Measurements from ENCODE around the gene BIRC6.
A peak's percentile ranks its signal among the peaks of the same experiment; 100 is the strongest.
"Not testable (repeated sequence)": the region's sequence is repeated elsewhere in the genome, so short reads cannot be mapped to it uniquely, and the experiment has no call there.

Gene BIRC6, protein sequence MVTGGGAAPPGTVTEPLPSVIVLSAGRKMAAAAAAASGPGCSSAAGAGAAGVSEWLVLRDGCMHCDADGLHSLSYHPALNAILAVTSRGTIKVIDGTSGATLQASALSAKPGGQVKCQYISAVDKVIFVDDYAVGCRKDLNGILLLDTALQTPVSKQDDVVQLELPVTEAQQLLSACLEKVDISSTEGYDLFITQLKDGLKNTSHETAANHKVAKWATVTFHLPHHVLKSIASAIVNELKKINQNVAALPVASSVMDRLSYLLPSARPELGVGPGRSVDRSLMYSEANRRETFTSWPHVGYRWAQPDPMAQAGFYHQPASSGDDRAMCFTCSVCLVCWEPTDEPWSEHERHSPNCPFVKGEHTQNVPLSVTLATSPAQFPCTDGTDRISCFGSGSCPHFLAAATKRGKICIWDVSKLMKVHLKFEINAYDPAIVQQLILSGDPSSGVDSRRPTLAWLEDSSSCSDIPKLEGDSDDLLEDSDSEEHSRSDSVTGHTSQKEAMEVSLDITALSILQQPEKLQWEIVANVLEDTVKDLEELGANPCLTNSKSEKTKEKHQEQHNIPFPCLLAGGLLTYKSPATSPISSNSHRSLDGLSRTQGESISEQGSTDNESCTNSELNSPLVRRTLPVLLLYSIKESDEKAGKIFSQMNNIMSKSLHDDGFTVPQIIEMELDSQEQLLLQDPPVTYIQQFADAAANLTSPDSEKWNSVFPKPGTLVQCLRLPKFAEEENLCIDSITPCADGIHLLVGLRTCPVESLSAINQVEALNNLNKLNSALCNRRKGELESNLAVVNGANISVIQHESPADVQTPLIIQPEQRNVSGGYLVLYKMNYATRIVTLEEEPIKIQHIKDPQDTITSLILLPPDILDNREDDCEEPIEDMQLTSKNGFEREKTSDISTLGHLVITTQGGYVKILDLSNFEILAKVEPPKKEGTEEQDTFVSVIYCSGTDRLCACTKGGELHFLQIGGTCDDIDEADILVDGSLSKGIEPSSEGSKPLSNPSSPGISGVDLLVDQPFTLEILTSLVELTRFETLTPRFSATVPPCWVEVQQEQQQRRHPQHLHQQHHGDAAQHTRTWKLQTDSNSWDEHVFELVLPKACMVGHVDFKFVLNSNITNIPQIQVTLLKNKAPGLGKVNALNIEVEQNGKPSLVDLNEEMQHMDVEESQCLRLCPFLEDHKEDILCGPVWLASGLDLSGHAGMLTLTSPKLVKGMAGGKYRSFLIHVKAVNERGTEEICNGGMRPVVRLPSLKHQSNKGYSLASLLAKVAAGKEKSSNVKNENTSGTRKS (N-terminal part only)

GRCh38 chr2:32356681-32357317 is at the start of gene BIRC6:
Gene BIRC6, plus strand, starts transcription at chr2:32357023. Its CDS starts 139 bp downstream, at chr2:32357162.
- peak; percentile 97 to 99 for DNase-seq

DNA sequence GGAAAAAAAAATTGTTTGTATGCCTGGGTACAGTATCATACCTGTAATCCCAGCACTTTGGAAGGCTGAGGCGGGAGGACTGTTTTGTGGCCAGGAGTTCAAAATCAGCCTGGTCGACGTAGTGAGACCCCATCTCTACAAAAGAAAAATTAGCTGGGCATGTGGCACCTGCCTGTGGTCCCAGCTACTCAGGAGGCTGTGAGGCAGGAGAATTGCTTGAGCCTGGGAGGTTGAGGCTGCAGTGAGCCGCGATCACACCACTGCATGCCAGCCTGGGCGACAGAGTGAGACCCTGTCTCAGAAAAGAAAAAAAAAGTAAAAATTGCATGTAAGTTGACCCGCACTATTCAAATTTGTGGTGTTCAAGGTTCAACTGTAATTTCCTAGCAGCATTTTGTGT is 46.2 kb upstream of the BIRC6 start:
- DNase-seq, result no peak

- DNase-seq, result no peak
These were observed 41.9 kb upstream of the BIRC6 start for GRCh38 chr2:32314886-32315285.

DNA sequence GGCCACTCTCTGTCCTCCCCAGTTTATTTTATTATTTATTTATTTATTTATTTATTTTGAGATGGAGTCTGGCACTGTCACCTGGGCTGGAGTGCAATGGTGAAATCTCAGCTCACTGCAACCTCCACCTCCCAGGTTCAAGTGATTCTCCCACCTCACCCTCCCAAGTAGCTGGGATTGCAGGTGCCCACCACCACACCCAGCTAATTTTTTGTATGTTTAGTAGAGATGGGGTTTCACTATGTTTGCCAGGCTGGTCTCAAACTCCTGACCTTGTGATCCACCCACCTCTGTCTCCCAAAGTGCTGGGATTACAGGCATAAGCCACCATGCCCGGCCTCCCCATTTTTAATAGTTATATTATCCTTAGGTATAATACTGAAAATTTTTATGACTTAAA is 28.1 kb upstream of the BIRC6 start:
- not testable (repeated sequence) for DNase-seq

- not testable (repeated sequence) for DNase-seq
These were observed 27.4 kb upstream of the BIRC6 start for GRCh38 chr2:32329180-32329980.

DNA sequence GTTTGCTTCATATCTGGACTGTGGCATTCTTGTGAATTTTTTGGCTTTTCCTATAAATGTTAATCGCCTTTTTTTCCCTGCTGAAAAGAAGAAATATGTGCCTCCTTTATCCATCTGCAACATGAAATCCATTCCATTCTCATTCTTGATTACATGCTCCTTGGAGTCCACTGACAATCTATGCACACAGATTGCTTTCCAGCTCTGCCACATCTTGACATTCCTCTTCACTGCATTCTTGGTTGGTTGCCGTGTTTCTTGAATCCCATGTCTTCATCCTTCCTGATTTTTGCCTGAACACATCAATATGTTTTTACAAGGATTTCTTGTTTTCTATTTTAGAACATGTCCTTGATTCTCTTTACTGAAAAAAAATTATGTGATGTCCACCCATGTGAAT is 26.7 kb upstream of the BIRC6 start:
- no peak for DNase-seq

DNA sequence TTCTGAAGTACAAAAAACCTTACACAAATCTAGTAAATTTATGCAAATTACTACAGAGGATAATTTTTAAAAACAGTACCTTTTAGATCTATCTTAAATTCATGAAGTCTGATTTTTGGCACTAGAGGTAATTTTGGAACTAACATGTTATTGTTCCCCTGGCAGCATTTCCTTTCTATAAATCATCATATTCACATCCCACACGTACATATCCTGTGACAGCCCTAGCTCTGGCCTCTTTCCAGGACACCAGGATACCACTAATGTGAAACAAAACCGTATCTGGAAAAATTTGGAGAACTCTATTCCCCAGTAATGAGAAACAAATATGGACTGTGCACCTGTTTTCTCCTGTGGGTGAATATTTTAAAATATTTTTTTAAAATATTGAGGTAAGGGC is 14.0 kb upstream of the BIRC6 start:
- DNase-seq, result no peak

- not testable (repeated sequence) for DNase-seq
These were observed 6.0 kb upstream of the BIRC6 start for GRCh38 chr2:32350797-32351196.

DNA sequence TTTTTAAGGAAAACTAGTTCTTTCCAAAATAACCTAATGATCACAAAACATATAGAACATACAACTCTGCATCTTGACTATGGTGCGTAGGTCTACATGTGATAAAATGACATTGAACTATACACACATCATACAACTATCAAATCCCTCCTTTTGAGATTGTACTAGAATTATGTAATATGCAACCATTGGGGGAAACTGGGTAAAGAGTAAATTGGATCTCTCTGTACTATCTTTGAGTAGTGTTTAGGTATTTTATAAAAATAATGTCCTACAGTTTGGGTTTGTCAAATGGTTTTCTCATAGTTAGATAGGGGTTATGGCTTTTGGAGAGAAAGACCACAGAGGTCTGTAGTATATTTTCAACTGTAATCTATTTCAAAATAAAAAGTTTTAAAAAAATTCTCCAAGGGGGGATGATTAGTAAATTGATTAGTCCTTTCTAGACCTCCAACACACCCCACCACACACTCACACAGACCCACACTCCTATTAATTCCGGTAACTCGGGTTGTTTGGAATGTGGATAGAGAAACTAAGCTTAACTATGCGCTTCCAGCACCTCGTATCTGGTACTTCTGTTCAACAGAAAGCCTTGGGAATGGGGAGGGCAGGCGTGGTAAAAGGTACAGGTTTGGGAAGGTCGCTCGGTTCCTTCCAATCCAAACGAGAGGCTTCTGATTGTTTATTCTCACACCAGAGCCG is 695 bp upstream of the BIRC6 start:
- DNase-seq, result peak in 1 of 2 donors; percentile 22

DNA sequence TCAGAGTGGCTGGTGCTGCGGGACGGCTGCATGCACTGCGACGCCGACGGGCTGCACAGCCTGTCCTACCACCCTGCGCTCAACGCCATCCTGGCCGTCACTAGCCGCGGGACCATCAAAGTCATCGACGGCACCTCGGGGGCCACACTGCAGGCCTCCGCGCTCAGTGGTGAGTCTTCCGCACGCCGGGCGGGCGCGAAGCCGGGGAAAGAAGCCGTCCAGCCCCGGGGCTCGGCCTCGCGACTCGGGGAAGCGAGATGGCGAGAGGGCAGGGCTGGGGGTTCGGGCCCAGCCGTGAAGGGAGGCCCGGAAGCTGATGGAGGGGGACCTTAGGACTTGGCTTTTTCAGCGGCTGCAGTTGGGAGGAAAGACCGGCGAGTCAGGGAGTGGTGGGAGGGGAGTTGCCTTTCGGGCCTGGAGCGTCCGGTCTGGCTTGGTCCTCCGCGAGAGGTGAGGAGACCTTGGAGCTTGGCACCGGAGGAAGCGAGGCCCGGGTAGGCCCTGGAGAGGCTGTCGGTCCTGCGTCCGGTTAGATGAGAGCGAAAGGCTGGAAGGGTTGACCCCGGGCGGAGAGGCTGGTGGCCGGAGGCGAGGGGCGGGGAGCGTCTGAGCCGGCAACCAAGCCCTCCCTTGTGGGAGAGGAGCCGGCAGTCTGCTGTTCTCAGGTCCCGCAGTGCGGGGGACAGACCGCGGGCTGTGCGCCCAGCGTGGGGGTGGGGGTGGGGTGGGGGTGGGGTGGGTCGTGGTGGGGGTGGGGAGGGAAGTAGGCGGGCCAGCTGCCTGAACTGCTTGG is 691 bp downstream of the BIRC6 start:
- peak in 1 of 2 donors; percentile 10 for DNase-seq

- DNase-seq, result no peak
These were observed 1.3 kb downstream of the BIRC6 start for GRCh38 chr2:32358111-32358482.

DNA sequence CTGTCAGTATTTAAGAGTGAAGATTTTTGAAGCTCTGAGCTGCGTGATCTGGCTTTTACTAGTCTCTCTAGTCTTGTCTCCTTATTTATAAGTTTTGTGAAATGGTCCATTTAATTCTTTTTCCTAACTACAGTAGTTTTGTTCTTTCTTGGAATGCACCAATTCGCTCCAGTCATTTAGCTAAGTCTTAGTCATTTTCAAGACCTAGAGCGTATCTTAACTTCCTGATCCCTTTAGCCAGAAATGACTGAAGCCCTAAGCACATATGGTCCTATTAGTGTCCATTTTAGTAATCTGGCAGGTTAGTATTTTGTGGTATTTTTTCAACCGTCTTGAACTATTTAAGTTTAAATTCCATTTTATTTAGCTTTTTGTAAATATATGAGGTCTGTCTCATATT is 3.6 kb downstream of the BIRC6 start:
- no peak for DNase-seq

DNA sequence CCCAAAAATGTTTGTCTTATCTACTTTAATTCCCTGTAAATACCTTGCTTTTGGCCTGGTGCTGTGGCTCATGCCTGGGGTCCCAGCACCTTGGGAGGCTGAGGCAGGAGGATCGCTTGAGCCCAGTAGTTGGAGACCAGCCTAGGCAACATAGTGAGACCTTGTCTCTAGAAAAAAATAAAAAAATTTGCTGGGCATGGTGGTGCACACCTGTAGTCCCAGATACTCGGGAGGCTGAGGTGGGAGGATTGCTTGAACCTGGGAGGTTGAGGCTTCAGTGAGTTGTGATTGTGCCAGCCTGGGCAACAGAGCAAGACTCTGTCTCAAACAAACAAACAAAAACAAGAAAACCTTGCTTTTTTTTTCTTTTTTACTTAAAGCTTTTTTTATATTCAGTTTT is 6.2 kb downstream of the BIRC6 start:
- DNase-seq, result not testable (repeated sequence)

DNA sequence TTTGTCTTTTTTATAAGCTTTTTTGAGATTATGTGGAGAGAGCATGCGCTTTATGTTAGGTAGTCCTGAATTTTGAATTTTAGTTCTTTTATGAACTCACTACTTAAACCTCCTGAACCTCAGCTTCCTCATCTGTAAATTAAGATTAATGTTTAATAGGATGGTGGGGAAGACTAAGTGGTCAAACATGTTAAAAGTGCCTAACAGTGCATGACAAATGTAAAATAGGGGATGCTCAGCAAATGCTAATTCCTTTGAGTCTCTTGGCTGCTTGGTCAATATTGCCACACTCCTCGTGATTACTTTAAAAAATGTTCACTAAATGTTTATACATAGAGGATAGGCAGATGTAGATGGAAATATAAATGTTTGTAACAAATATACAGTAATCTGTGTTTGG is 6.8 kb downstream of the BIRC6 start:
- no peak for DNase-seq

DNA sequence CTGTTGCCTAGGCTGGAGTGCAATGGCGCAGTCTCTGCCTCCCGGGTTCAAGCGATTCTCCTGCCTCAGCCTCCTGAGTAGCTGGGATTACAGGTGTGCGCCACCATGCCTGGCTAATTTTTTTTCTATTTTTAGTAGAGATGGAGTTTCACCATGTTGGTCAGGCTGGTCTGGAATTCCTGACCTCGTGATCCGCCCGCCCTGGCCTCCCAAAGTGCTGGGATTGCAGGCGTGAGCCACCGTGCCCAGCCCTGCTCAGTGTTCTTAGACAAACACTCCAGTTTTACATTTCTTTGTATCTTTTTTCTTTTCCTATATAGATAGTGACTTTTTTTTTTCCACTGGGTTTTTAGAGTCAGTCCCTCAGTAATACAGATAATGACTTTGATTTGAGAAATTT is 7.5 kb downstream of the BIRC6 start:
- DNase-seq, result not testable (repeated sequence)

- not testable (repeated sequence) for DNase-seq
These were observed 8.9 kb downstream of the BIRC6 start for GRCh38 chr2:32365679-32366078.

- DNase-seq, result no peak
These were observed 9.8 kb downstream of the BIRC6 start for GRCh38 chr2:32366595-32366994.

DNA sequence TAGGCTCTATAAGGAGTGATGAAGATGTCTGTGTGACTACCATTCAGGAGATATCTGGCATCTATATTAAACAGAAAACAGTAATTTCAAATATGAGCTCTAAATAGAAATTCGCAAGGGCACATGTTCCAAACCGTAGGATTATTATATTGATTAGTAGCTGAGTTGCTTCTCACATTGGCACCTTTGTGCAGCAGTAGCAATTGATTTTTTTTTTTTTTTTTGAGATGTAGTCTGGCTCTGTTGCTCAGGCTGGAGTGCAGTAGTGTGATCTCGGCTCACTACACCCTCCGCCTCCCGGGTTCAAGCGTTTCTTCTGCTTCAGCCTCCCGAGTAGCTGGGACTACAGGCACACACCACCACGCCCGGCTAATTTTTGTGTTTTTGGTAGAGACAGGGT is 12.4 kb downstream of the BIRC6 start:
- no peak for DNase-seq

GRCh38 chr2:32370942-32371341 is 14.1 kb downstream of the BIRC6 start:
- DNase-seq, result not testable (repeated sequence)
